Right kidney (tissue), 9 donors: ENCODE results near the gene MMADHC.

Source experiments
- DNase-seq: peaks from one replicate; pipeline ENCODE4 v3.0.0-alpha.2; 2016
- long read RNA-seq, 8 donors: transcript quantifications; one replicate each; lab custom pipeline, GENCODE V29; 2026

Gene MMADHC
- long read RNA-seq, donor 1, transcript MMADHC-201 (8 exons, 1,436 nt) = major isoform, 101 of 114 reads
- long read RNA-seq, donor 1, partial matches to known transcripts = 11 of 114 reads
- long read RNA-seq, donor 1, other reads (novel, unspliced or antisense) = 0 of 114 reads
- long read RNA-seq, donor 2, transcript MMADHC-201 (8 exons, 1,436 nt) = major isoform, 33 of 34 reads
- long read RNA-seq, donor 2, partial matches to known transcripts = 0 of 34 reads
- long read RNA-seq, donor 2, other reads (novel, unspliced or antisense) = 0 of 34 reads
- long read RNA-seq, donor 3, transcript MMADHC-201 (8 exons, 1,436 nt) = major isoform, 23 of 32 reads
- long read RNA-seq, donor 3, partial matches to known transcripts = 6 of 32 reads
- long read RNA-seq, donor 3, other reads (novel, unspliced or antisense) = 0 of 32 reads
- long read RNA-seq, donor 4, transcript MMADHC-201 (8 exons, 1,436 nt) = major isoform, 40 of 57 reads
- long read RNA-seq, donor 4, partial matches to known transcripts = 14 of 57 reads
- long read RNA-seq, donor 4, other reads (novel, unspliced or antisense) = 0 of 57 reads
- long read RNA-seq, donor 5, transcript MMADHC-201 (8 exons, 1,436 nt) = major isoform, 57 of 62 reads
- long read RNA-seq, donor 5, transcript MMADHC-203 (7 exons, 1,726 nt) = minor isoform, 5 of 62 reads
- long read RNA-seq, donor 5, partial matches to known transcripts = 0 of 62 reads
- long read RNA-seq, donor 5, other reads (novel, unspliced or antisense) = 0 of 62 reads
- long read RNA-seq, donor 6, transcript MMADHC-201 (8 exons, 1,436 nt) = major isoform, 42 of 47 reads
- long read RNA-seq, donor 6, transcript MMADHC-203 (7 exons, 1,726 nt) = minor isoform, 5 of 47 reads
- long read RNA-seq, donor 6, partial matches to known transcripts = 0 of 47 reads
- long read RNA-seq, donor 6, other reads (novel, unspliced or antisense) = 0 of 47 reads
- long read RNA-seq, donor 7, transcript MMADHC-201 (8 exons, 1,436 nt) = major isoform, 58 of 62 reads
- long read RNA-seq, donor 7, partial matches to known transcripts = 0 of 62 reads
- long read RNA-seq, donor 7, other reads (novel, unspliced or antisense) = 0 of 62 reads
- long read RNA-seq, donor 8, transcript MMADHC-203 (7 exons, 1,726 nt) = minor isoform, 6 of 79 reads
- long read RNA-seq, donor 8, transcript MMADHC-201 (8 exons, 1,436 nt) = major isoform, 58 of 79 reads
- long read RNA-seq, donor 8, partial matches to known transcripts = 15 of 79 reads
- long read RNA-seq, donor 8, other reads (novel, unspliced or antisense) = 0 of 79 reads

- DNase-seq = peak; percentile 91
Observed at GRCh38 chr2:149587220-149587949, at the start of gene MMADHC. MMADHC (minus strand) TSS chr2:149587775; CDS start chr2:149587097, 678 bp downstream.

- no peak for DNase-seq
Observed at GRCh38 chr2:149634103-149634502, 46.5 kb upstream of the MMADHC start.

- DNase-seq = no peak
Observed at GRCh38 chr2:149630445-149630844, 42.9 kb upstream of the MMADHC start.

- no peak for DNase-seq
Observed at GRCh38 chr2:149629026-149629425, 41.5 kb upstream of the MMADHC start.

GRCh38 chr2:149627111-149627801 lies 39.7 kb upstream of the MMADHC start:
- no peak for DNase-seq

GRCh38 chr2:149625671-149626070 lies 38.1 kb upstream of the MMADHC start:
- DNase-seq = no peak

- DNase-seq = no peak
Observed at GRCh38 chr2:149625271-149625670, 37.7 kb upstream of the MMADHC start.

- no peak for DNase-seq
Observed at GRCh38 chr2:149622343-149622742, 34.8 kb upstream of the MMADHC start.

- no peak for DNase-seq
Observed at GRCh38 chr2:149617476-149617875, 29.9 kb upstream of the MMADHC start.

- no peak for DNase-seq
Observed at GRCh38 chr2:149616681-149617456, 29.3 kb upstream of the MMADHC start.

- DNase-seq = no peak
Observed at GRCh38 chr2:149613704-149614103, 26.1 kb upstream of the MMADHC start.

GRCh38 chr2:149612122-149612521 lies 24.5 kb upstream of the MMADHC start:
- no peak for DNase-seq

GRCh38 chr2:149611100-149611820 lies 23.7 kb upstream of the MMADHC start:
- no peak for DNase-seq

- DNase-seq = no peak
Observed at GRCh38 chr2:149606251-149606811, 18.8 kb upstream of the MMADHC start.

- no peak for DNase-seq
Observed at GRCh38 chr2:149603248-149603647, 15.7 kb upstream of the MMADHC start.

GRCh38 chr2:149601141-149601796 lies 13.7 kb upstream of the MMADHC start:
- no peak for DNase-seq

GRCh38 chr2:149597668-149598326 lies 10.2 kb upstream of the MMADHC start:
- peak; percentile 56 for DNase-seq

GRCh38 chr2:149597050-149597667 lies 9.6 kb upstream of the MMADHC start:
- no peak for DNase-seq
